Tibial nerve (tissue), 4 donors: Measurements from ENCODE around the gene APC2.

Experiments
- EP300 ChIP-seq, 2 donors: sonication (generic); formaldehyde crosslinking; IDR thresholded peaks; one replicate each; pipeline ENCODE4 v1.6.1; 2017; ENCODE audit warnings: antibody characterized with exemption in 2 of 2, mild to moderate bottlenecking in 1 of 2
- POLR2A ChIP-seq, 2 donors: fragments of 450-650 bp; IDR thresholded peaks; one replicate each; pipeline ENCODE4 v1.6.1; 2017; ENCODE audit warnings: antibody characterized with exemption in 2 of 2, mild to moderate bottlenecking in 2 of 2, moderate library complexity in 2 of 2
- TF ChIP-seq, protein P1 (sequence below), 5 experiments: fragments of 200-600 bp in 3 of 5; fragments of 450-650 bp in 2 of 5; sonication (generic) in 3 of 5; IDR thresholded peaks; one replicate each; pipeline ENCODE4 v1.5.1; 2016 to 2019; ENCODE audit warnings: antibody characterized with exemption in 5 of 5, mild to moderate bottlenecking in 3 of 5, moderate library complexity in 2 of 5

DNA sequence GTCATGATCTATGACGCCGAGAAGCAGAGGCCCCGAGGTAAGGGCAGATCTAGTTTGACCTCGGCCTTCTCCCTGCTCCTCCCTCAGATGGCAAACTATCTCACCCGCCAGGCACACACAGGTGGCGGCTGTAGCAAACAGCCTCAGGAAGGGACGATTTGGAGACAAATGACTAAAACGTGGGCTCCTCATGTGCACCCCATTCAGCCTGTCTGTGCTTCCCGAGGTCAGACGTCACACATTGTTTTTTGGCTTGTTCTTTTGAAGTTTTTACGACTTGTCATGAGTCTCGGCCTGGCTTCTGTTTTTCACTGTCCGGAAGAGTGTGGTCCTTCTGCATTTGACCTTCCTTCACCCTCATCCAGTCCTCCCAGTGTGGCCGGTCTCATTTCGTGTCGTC, 27.6 kb upstream of the APC2 start:
- TF ChIP-seq, protein P1, sequence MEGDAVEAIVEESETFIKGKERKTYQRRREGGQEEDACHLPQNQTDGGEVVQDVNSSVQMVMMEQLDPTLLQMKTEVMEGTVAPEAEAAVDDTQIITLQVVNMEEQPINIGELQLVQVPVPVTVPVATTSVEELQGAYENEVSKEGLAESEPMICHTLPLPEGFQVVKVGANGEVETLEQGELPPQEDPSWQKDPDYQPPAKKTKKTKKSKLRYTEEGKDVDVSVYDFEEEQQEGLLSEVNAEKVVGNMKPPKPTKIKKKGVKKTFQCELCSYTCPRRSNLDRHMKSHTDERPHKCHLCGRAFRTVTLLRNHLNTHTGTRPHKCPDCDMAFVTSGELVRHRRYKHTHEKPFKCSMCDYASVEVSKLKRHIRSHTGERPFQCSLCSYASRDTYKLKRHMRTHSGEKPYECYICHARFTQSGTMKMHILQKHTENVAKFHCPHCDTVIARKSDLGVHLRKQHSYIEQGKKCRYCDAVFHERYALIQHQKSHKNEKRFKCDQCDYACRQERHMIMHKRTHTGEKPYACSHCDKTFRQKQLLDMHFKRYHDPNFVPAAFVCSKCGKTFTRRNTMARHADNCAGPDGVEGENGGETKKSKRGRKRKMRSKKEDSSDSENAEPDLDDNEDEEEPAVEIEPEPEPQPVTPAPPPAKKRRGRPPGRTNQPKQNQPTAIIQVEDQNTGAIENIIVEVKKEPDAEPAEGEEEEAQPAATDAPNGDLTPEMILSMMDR (IDR thresholded peaks at IDR 0.05): no peak
- no peak for TF ChIP-seq POLR2A (IDR thresholded peaks at IDR 0.05)
- no peak for TF ChIP-seq EP300 (IDR thresholded peaks at IDR 0.05)
